ENCODE data around the gene TTC28. TPM values are rescaled to one million over a fixed set of nuclear protein-coding genes. Genes with fewer than 3 reads are reported as not detected.

Gene TTC28
- total RNA-seq, 1 experiment from 2014 or later = 0.12 TPM

GRCh38 chr22:28408709-28409108 is 270.9 kb downstream of the TTC28 start:
- H3K9me3 ChIP-seq (ENCODE audit: control insufficient read depth in 1 of 2, insufficient read depth in 1 of 2, low read depth in 1 of 2, low read length in 2 of 2) = no peaks in the 10 kb centered on the region
- H3K36me3 ChIP-seq (ENCODE audit: control insufficient read depth in 1 of 2, insufficient read depth in 2 of 2, low read length in 2 of 2) = no peaks in the 10 kb centered on the region
- no peaks in the 10 kb centered on the region for H3K9me2 ChIP-seq (ENCODE audit: insufficient read depth)
- H4K20me1 ChIP-seq (ENCODE audit: insufficient read depth) = no peaks in the 10 kb centered on the region
- no peak overlapping the region for H3K9ac ChIP-seq (ENCODE audit: low read length)
- H3K4me3 ChIP-seq (replicated peaks in 1 of 2; ENCODE audit: low read depth in 1 of 2, low read length in 2 of 2) = no peak overlapping the region
- ChIA-PET CTCF (no interaction called here), RAD21 (ENCODE audit: low non-redundant PET in 1 of 2, low total read pairs in 2 of 2, uncharacterized antibody in 2 of 2, unreplicated experiment in 2 of 2) (no interaction called here), POLR2A (no interaction called here)
- no peak overlapping the region for H2AFZ ChIP-seq (ENCODE audit: low read depth, low read length, poor library complexity, severe bottlenecking)
- no peak for TF ChIP-seq POLR2AphosphoS5 (IDR thresholded peaks at IDR 0.05; ENCODE audit: low read depth, low read length)
- no peak for TF ChIP-seq EZH2phosphoT487 (IDR thresholded peaks at IDR 0.05; ENCODE audit: borderline replicate concordance)
- no peak for TF ChIP-seq ZBTB33 (IDR thresholded peaks at IDR 0.05; ENCODE audit: extremely low read depth, insufficient replicate concordance, low read length)
- no peak for TF ChIP-seq SP1 (IDR thresholded peaks at IDR 0.05; ENCODE audit: low read depth)
- TF ChIP-seq SRF (IDR thresholded peaks at IDR 0.05; ENCODE audit: low read depth) = no peak
- TF ChIP-seq ELF1 (IDR thresholded peaks at IDR 0.05; ENCODE audit: borderline replicate concordance, low read depth) = no peak
- no peak for TF ChIP-seq EGR1 (IDR thresholded peaks at IDR 0.05; ENCODE audit: low read depth)
- no peak for TF ChIP-seq TCF7L2 (IDR thresholded peaks at IDR 0.05; ENCODE audit: borderline replicate concordance, extremely low read depth, insufficient read depth, insufficient read length)
- no peak for TF ChIP-seq CBX3 (IDR thresholded peaks at IDR 0.05; ENCODE audit: low read depth)
- no peak for TF ChIP-seq CEBPB (IDR thresholded peaks at IDR 0.05; ENCODE audit: low read depth)
- TF ChIP-seq ZFX (IDR thresholded peaks at IDR 0.05) = no peak
- TF ChIP-seq, protein P1, sequence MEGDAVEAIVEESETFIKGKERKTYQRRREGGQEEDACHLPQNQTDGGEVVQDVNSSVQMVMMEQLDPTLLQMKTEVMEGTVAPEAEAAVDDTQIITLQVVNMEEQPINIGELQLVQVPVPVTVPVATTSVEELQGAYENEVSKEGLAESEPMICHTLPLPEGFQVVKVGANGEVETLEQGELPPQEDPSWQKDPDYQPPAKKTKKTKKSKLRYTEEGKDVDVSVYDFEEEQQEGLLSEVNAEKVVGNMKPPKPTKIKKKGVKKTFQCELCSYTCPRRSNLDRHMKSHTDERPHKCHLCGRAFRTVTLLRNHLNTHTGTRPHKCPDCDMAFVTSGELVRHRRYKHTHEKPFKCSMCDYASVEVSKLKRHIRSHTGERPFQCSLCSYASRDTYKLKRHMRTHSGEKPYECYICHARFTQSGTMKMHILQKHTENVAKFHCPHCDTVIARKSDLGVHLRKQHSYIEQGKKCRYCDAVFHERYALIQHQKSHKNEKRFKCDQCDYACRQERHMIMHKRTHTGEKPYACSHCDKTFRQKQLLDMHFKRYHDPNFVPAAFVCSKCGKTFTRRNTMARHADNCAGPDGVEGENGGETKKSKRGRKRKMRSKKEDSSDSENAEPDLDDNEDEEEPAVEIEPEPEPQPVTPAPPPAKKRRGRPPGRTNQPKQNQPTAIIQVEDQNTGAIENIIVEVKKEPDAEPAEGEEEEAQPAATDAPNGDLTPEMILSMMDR (IDR thresholded peaks at IDR 0.05 in 2 of 3, conservative IDR thresholded peaks at IDR 0.05 in 1 of 3; ENCODE audit: borderline replicate concordance in 1 of 3, insufficient read depth in 1 of 3, low read depth in 2 of 3, low read length in 2 of 3) = no peak
- H3K79me2 ChIP-seq (ENCODE audit: insufficient read depth, low read length) = no peaks in the 10 kb centered on the region
- no peak overlapping the region for H3K27ac ChIP-seq (ENCODE audit: low read depth, low read length)
- intact Hi-C loops (cut with micrococcal nuclease) = no loop called here
- H3K4me1 ChIP-seq (ENCODE audit: control insufficient read depth in 1 of 2, insufficient read depth in 2 of 2, low read length in 2 of 2) = no peaks in the 10 kb centered on the region
- peaks cover 63% of the 10 kb centered on the region for H3K27me3 ChIP-seq (ENCODE audit: insufficient read depth, low read length)
- no peak overlapping the region for H3K4me2 ChIP-seq (ENCODE audit: low read length)
- BruUV-seq (replicated peaks) = no TSS peak
- no peak for ATAC-seq
- no peak for DNase-seq (ENCODE audit: low read depth, low spot score)
